Activated naive CD4-positive, alpha-beta T cell treated with Interleukin-2 at 50 U/mL for 16 hours (primary cell): ENCODE data around the gene ARAP1.
A peak's percentile ranks its signal among the peaks of the same experiment; 100 is the strongest.

ENCODE experiments used
- DNase-seq: peaks from one replicate; pipeline ENCODE4 v3.0.0-alpha.2; 2020

The ARAP1 gene

GRCh38 chr11:72679869-72680268, 72.3 kb downstream of the ARAP1 start:
- DNase-seq: no peak

GRCh38 chr11:72678524-72678923, 73.7 kb downstream of the ARAP1 start:
- no peak for DNase-seq

- DNase-seq: peak; percentile 78
Measured at GRCh38 chr11:72676861-72677341, 75.3 kb downstream of the ARAP1 start.

- DNase-seq: no peak
Measured at GRCh38 chr11:72675221-72675620, 77.0 kb downstream of the ARAP1 start.

- DNase-seq: no peak
Measured at GRCh38 chr11:72673943-72674828, 78.0 kb downstream of the ARAP1 start, which contains the start of gene PDE2A. Gene PDE2A (minus strand): TSS chr11:72674422. CDS start chr11:72674207, 215 bp downstream.

GRCh38 chr11:72673284-72673942, 78.8 kb downstream of the ARAP1 start:
- DNase-seq: no peak

- no peak for DNase-seq
Measured at GRCh38 chr11:72672597-72673238, 79.5 kb downstream of the ARAP1 start.

- no peak for DNase-seq
Measured at GRCh38 chr11:72671152-72672099, 80.8 kb downstream of the ARAP1 start.

GRCh38 chr11:72670041-72670440, 82.2 kb downstream of the ARAP1 start:
- DNase-seq: no peak

GRCh38 chr11:72669527-72669926, 82.7 kb downstream of the ARAP1 start:
- DNase-seq: no peak

GRCh38 chr11:72668629-72669347, 83.4 kb downstream of the ARAP1 start:
- peak; percentile 64 for DNase-seq

GRCh38 chr11:72665911-72666472, 86.2 kb downstream of the ARAP1 start:
- no peak for DNase-seq

GRCh38 chr11:72662036-72662435, 90.2 kb downstream of the ARAP1 start:
- no peak for DNase-seq

- DNase-seq: no peak
Measured at GRCh38 chr11:72661486-72661885, 90.7 kb downstream of the ARAP1 start.

GRCh38 chr11:72658989-72659640, 93.1 kb downstream of the ARAP1 start:
- DNase-seq: no peak

- no peak for DNase-seq
Measured at GRCh38 chr11:72657411-72658100, 94.7 kb downstream of the ARAP1 start.

- DNase-seq: no peak
Measured at GRCh38 chr11:72655896-72656464, 96.2 kb downstream of the ARAP1 start.

- DNase-seq: no peak
Measured at GRCh38 chr11:72655014-72655413, 97.2 kb downstream of the ARAP1 start.

GRCh38 chr11:72653649-72654048, 98.6 kb downstream of the ARAP1 start:
- no peak for DNase-seq
